Heart left ventricle (tissue), 16 donors: ENCODE data around the gene DNMT3B. TPM values are rescaled to one million over a fixed set of nuclear protein-coding genes. Genes with fewer than 3 reads are reported as not detected.

Source experiments
- ATAC-seq, 4 donors: fragments of 200-7000 bp; cut with Tn5 transposase; one replicate each; pipeline ENCODE4 v1.9.1; 2020 to 2022; ENCODE audit warnings: moderate library complexity in 4 of 4, mild to moderate bottlenecking in 3 of 4, moderate number of reproducible peaks in 1 of 4
- DNase-seq, 5 donors: peaks; one replicate each; pipeline ENCODE4 v3.0.0-alpha.2; 2020
- H3K27ac ChIP-seq, 12 donors: fragments of 200-600 bp; sonication (generic) in 4 of 12; one replicate each; pipeline versions ENCODE4 v1.5.0 to v1.8.0; 2016 to 2022; ENCODE audit warnings: mild to moderate bottlenecking in 2 of 12
- H3K27me3 ChIP-seq, 9 donors: fragments of 200-600 bp; sonication (generic) in 2 of 9; one replicate each; pipeline versions ENCODE4 v1.5.1 to v1.8.0; 2016 to 2022; ENCODE audit warnings: mild to moderate bottlenecking in 3 of 9
- H3K36me3 ChIP-seq, 9 donors: fragments of 200-600 bp; sonication (generic) in 2 of 9; one replicate each; pipeline versions ENCODE4 v1.5.0 to v1.8.0; 2018 to 2022; ENCODE audit warnings: mild to moderate bottlenecking in 2 of 9
- H3K4me1 ChIP-seq, 12 donors: fragments of 200-600 bp; sonication (generic) in 4 of 12; one replicate each; pipeline versions ENCODE4 v1.5.0 to v1.8.0; 2016 to 2022; ENCODE audit warnings: mild to moderate bottlenecking in 3 of 12
- H3K4me3 ChIP-seq, 12 donors: fragments of 200-600 bp; sonication (generic) in 4 of 12; one replicate each; pipeline versions ENCODE4 v1.5.0 to v1.8.0; 2017 to 2022; ENCODE audit warnings: mild to moderate bottlenecking in 9 of 12, moderate library complexity in 4 of 12
- H3K9me3 ChIP-seq, 12 donors: fragments of 200-600 bp; sonication (generic) in 4 of 12; one replicate each; pipeline versions ENCODE4 v1.5.0 to v1.8.0; 2016 to 2022; ENCODE audit warnings: mild to moderate bottlenecking in 1 of 12
- CTCF ChIP-seq, 12 donors: fragments of 200-600 bp; sonication (generic) in 4 of 12; IDR thresholded peaks; one replicate each; pipeline versions ENCODE4 v1.5.0 to v1.8.0; 2018 to 2022; ENCODE audit warnings: antibody characterized with exemption in 12 of 12, mild to moderate bottlenecking in 5 of 12
- POLR2A ChIP-seq, 2 donors: fragments of 450-650 bp; IDR thresholded peaks; one replicate each; pipeline ENCODE4 v1.6.1; 2017; ENCODE audit warnings: antibody characterized with exemption in 2 of 2, mild to moderate bottlenecking in 2 of 2, moderate library complexity in 2 of 2
- WGBS, 4 donors: extraction: QIAGEN DNeasy Blood & Tissue Kit in 2 of 4; methylation state at CpG; one replicate each; pipeline versions ENCODE4 v1.1.5 to v1.1.7; 2013 to 2018; 5-methylcytosine and 5-hydroxymethylcytosine counted together
- intact Hi-C, 10 donors: fragments of 100-400 bp; cut with DNase I; formaldehyde crosslinking; loops; one replicate each; pipeline versions ENCODE4 v1.11.1 to v1.14.2; 2022
- polyA plus RNA-seq, 2 donors: library from polyadenylated mRNA; stranded (reverse); fragments of 200-250 nt; gene quantifications; one replicate each; pipeline ENCODE4 v1.2.3, GENCODE V29; 2013
- total RNA-seq, 9 donors: library from RNA; depleted of rRNA in 2 of 9; stranded (reverse); fragments of >200 nt in 2 of 9; fragmentation: NEBNext Ultra II Directional in 3 of 9; extraction: Animal tissue kit (Norgen Biotek cat#: 25700) in 3 of 9; gene quantifications; one replicate each; pipeline versions ENCODE4 v1.1.0 to v1.2.4, GENCODE V29; 2016 to 2023
- donor health status: ischemic (EF 13 %, LVEDD 7.1; RV severe dilation, severe dysfunction).
- donor health status: healthy with polysubstance abuse.
- donor health status: DM: no; HTN: yes; CAD: no.
- donor health status: DM: no; HTN: no; CAD: no.
- donor health status: ischemic (EF 25% LVEDD 6.9; RV normal size, moderate dysfunction).
- donor health status: ischemic (EF 25% LVEDD 5.7; RV mildly dilated, moderate dysfunction).
- donor health status: healthy.
- donor health status: DM: yes; HTN: yes; CAD: no.
- donor health status: ischemic (EF 35%, LVEDD 5.7; RV mildly dilated, moderate dysfunction).
- donor health status: nonischemic (EF 11% LVEDD 7.7; RV severe dilation, severe dysfunction).
- donor health status: DM: yes; HTN: yes; CAD: no.
- donor health status: PGD.
- donor health status: ischemic (EF 29% LVEDD 5.4; RV normal size, mild dysfunction).
- donor health status: nonischemic (EF 23%, LVEDD 6.1; RV moderate dilation, normal function).

The DNMT3B gene
- total and polyA plus RNA-seq, 11 donors: 0.19 to 1.2 (median 0.50) TPM

GRCh38 chr20:32830437-32830836 lies 68.3 kb downstream of the DNMT3B start:
- 93 to 98% (median 96%) methylated on average over 3 of the region's 3 CpGs for WGBS, 4 donors
- DNase-seq: no peak
- Histone ChIP-seq H3K4me3 (no peak overlapping the region), H3K27ac (peak overlapping the region in 2 of 12 donors; percentile 52 to 75), H3K4me1 (peaks cover 0 to 48% (median 6%) of the 10 kb centered on the region in 12 donors), H3K9me3 (no peaks in the 10 kb centered on the region), H3K36me3 (peaks cover 0 to 83% (median 59%) of the 10 kb centered on the region in 9 donors), H3K27me3 (no peaks in the 10 kb centered on the region)
- intact Hi-C loops: no loop called here
- peak in 3 of 4 donors; percentile 72 to 91 (median 76) for ATAC-seq
- TF ChIP-seq POLR2A (IDR thresholded peaks at IDR 0.05): no peak
- no peak for TF ChIP-seq CTCF (IDR thresholded peaks at IDR 0.05)

- Histone ChIP-seq H3K36me3 (peaks cover 0 to 84% (median 62%) of the 10 kb centered on the region in 9 donors), H3K9me3 (no peaks in the 10 kb centered on the region), H3K27me3 (no peaks in the 10 kb centered on the region), H3K4me3 (no peak overlapping the region), H3K27ac (no peak overlapping the region), H3K4me1 (peaks cover 0 to 48% (median 6%) of the 10 kb centered on the region in 12 donors)
- no peak for DNase-seq
- TF ChIP-seq POLR2A (IDR thresholded peaks at IDR 0.05) (no peak), CTCF (IDR thresholded peaks at IDR 0.05) (no peak)
- ATAC-seq: no peak
- intact Hi-C loops: no loop called here
- WGBS, 4 donors: 56 to 72% (median 68%) methylated on average over 5 of the region's 5 CpGs
Observed at GRCh38 chr20:32831982-32832381, 69.8 kb downstream of the DNMT3B start.

GRCh38 chr20:32832664-32833063 lies 70.5 kb downstream of the DNMT3B start:
- Histone ChIP-seq H3K27ac (no peak overlapping the region), H3K36me3 (peaks cover 0 to 84% (median 62%) of the 10 kb centered on the region in 9 donors), H3K4me1 (peaks cover 0 to 43% (median 6%) of the 10 kb centered on the region in 12 donors), H3K27me3 (no peaks in the 10 kb centered on the region), H3K9me3 (no peaks in the 10 kb centered on the region), H3K4me3 (no peak overlapping the region)
- intact Hi-C loops: no loop called here
- DNase-seq: no peak
- ATAC-seq: no peak
- WGBS, 4 donors: 73 to 86% (median 80%) methylated on average over 11 of the region's 11 CpGs
- no peak for TF ChIP-seq CTCF (IDR thresholded peaks at IDR 0.05)
- TF ChIP-seq POLR2A (IDR thresholded peaks at IDR 0.05): no peak

GRCh38 chr20:32834972-32835371 lies 72.8 kb downstream of the DNMT3B start:
- ATAC-seq (no peak), DNase-seq (no peak)
- no peaks in the 10 kb centered on the region for H3K9me3 ChIP-seq
- H3K27me3 ChIP-seq: no peaks in the 10 kb centered on the region
- no peak overlapping the region for H3K27ac ChIP-seq
- TF ChIP-seq CTCF (IDR thresholded peaks at IDR 0.05) (no peak), POLR2A (IDR thresholded peaks at IDR 0.05) (no peak)
- H3K4me1 ChIP-seq: peaks cover 0 to 20% (median under 1%) of the 10 kb centered on the region in 12 donors
- no peak overlapping the region for H3K4me3 ChIP-seq
- H3K36me3 ChIP-seq: peaks cover 0 to 91% (median 66%) of the 10 kb centered on the region in 9 donors
- intact Hi-C loops: no loop called here
